ENCODE results near the gene ETF1. TPM values are rescaled to one million over a fixed set of nuclear protein-coding genes. Genes with fewer than 3 reads are reported as not detected.

The ETF1 gene
- total RNA-seq, 2 donors from 2014 or later: 106 to 111 TPM

- no peaks in the 10 kb centered on the region for H3K27me3 Mint-ChIP-seq (ENCODE audit: low read depth)
- H3K4me3 Mint-ChIP-seq: no peak overlapping the region
- no peak for DNase-seq
- peaks cover 18% of the 10 kb centered on the region for H3K4me1 Mint-ChIP-seq (ENCODE audit: low read depth)
- H3K36me3 Mint-ChIP-seq (ENCODE audit: insufficient read depth in 2 of 2): peaks cover 9 to 39% of the 10 kb centered on the region in 2 donors
- no peaks in the 10 kb centered on the region for H3K9me3 Mint-ChIP-seq
- no peak for ATAC-seq (replicated peaks in 1 of 2)
- no peak overlapping the region for H3K27ac Mint-ChIP-seq
Observed at GRCh38 chr5:138553437-138554095, 10.5 kb upstream of the ETF1 start.

- H3K27ac Mint-ChIP-seq: no peak overlapping the region
Observed at GRCh38 chr5:138552657-138553056, 9.6 kb upstream of the ETF1 start.

DNA sequence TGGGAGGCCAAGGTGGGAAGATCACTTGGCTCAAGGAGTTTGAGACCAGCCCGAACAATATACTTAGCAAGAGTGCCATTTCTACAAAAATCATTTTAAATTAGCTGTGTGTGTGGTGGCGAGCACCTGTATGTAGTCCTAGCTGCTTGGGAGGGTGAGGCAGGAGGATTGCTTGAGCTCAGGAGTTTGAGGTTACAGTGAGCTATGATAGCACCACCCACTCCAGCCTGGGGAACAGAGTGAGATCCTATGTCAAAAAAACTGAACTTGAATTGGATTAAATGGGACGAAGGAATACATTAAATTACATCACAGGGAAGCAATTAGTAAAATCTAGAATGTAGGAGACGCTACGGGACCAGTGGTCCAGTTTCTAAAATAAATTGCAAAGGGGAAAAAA, 6.4 kb upstream of the ETF1 start:
- Mint-ChIP-seq H3K27ac (no peak overlapping the region), H3K4me3 (no peak overlapping the region), H3K36me3 (ENCODE audit: insufficient read depth in 2 of 2) (peaks cover 3 to 13% of the 10 kb centered on the region in 2 donors), H3K4me1 (ENCODE audit: low read depth) (peaks cover 58% of the 10 kb centered on the region), H3K27me3 (ENCODE audit: low read depth) (no peaks in the 10 kb centered on the region), H3K9me3 (no peaks in the 10 kb centered on the region)
- no peak for DNase-seq
- no peak for ATAC-seq (replicated peaks in 1 of 2)

More at GRCh38 chr5:138552657-138553056, 9.6 kb upstream of the ETF1 start:
- DNase-seq (no peak), ATAC-seq (replicated peaks in 1 of 2) (no peak)
- Mint-ChIP-seq H3K27me3 (ENCODE audit: low read depth) (no peaks in the 10 kb centered on the region), H3K4me3 (no peak overlapping the region), H3K9me3 (no peaks in the 10 kb centered on the region), H3K36me3 (ENCODE audit: insufficient read depth in 2 of 2) (peaks cover 7 to 32% of the 10 kb centered on the region in 2 donors), H3K4me1 (ENCODE audit: low read depth) (peaks cover 27% of the 10 kb centered on the region)

DNA sequence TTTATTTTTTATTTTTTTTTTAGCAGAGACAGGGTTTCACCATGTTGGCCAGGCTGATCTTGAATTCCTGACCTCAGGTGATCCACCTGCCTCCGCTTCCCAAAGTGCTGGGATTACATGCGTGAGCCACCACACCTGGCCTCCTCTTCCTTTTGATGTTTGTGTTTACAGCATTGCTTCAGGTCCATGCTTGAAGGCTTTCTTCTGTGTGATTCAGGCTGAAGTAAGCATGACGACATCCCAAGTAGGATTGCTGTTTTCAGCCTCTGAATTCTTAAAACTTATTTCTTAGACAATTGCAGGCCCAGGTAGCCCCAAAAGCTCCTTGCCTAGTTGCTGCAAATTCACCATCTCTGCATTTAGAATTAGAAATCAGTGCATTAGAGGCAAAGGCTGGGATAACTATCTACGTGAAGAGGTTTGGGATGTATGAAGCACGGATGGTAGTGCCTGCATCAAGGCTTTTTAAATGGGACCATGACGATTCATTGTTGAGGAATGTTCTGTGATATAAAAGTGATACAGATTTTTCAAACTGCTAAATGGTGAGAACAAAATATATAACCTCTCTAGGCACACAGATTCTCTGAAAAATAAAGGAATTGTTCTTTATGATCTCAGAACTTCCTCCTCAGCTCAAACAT, 3.0 kb upstream of the ETF1 start:
- no peaks in the 10 kb centered on the region for H3K9me3 Mint-ChIP-seq
- DNase-seq (no peak), ATAC-seq (replicated peaks in 1 of 2) (no peak)
- H3K27ac Mint-ChIP-seq: peak overlapping the region; percentile 97
- peak overlapping the region; percentile 59 to 97 for H3K4me3 Mint-ChIP-seq
- H3K27me3 Mint-ChIP-seq (ENCODE audit: low read depth): no peaks in the 10 kb centered on the region
- peaks cover 70% of the 10 kb centered on the region for H3K4me1 Mint-ChIP-seq (ENCODE audit: low read depth)
- H3K36me3 Mint-ChIP-seq (ENCODE audit: insufficient read depth in 2 of 2): peaks cover 13 to 22% of the 10 kb centered on the region in 2 donors

DNA sequence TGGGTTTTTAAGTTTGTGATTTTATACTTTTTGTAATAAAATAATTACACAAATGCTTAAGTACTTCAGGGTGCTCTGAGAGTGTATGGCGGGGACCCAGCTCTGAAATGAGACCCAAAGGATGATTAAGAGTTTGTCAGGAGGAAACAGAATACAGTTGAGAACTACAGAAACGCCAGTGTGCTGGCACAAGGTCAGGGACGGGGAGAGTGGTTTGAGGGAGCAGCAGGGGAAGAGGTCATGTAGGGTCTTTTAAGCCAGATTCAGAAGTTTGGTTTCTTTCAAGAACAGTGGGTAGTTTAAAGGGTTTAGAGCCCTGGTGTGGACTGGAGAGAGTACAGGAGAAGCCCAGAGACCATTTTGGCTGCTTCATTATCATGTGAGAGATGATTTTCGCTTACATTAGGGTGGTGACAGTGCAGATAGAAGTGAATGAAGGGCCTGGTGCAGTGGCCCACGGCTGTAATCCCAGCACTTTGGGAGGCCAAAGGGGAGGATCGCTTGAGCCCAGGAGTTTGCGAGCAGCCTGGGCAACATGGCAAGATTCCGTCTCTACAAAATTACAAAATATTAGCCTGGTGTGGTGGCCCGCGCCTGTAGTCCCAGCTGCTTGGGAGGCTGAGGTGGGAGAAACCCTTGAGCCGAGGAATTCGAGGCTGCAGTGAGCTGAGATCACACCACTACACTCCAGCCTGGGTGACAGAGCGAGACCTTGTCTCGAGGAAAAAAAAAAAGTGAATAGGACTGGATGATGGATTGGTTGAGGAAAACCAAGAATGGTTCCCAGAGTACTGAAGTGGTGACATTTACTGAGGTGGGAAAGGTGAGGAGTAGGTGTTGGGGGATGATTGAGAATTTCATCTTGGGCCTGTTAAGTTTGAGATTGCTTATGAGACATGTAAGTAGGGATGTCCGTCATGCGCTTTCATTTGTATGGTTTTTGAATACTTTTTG, 1.4 kb upstream of the ETF1 start:
- peak; percentile 33 to 34 for DNase-seq
- peaks cover 77% of the 10 kb centered on the region for H3K4me1 Mint-ChIP-seq (ENCODE audit: low read depth)
- no peaks in the 10 kb centered on the region for H3K27me3 Mint-ChIP-seq (ENCODE audit: low read depth)
- H3K36me3 Mint-ChIP-seq (ENCODE audit: insufficient read depth in 2 of 2): peaks cover 13 to 29% of the 10 kb centered on the region in 2 donors
- peak overlapping the region; percentile 97 for H3K4me3 Mint-ChIP-seq
- peak overlapping the region; percentile 97 for H3K27ac Mint-ChIP-seq
- ATAC-seq (replicated peaks in 1 of 2): no peak
- no peaks in the 10 kb centered on the region for H3K9me3 Mint-ChIP-seq

DNA sequence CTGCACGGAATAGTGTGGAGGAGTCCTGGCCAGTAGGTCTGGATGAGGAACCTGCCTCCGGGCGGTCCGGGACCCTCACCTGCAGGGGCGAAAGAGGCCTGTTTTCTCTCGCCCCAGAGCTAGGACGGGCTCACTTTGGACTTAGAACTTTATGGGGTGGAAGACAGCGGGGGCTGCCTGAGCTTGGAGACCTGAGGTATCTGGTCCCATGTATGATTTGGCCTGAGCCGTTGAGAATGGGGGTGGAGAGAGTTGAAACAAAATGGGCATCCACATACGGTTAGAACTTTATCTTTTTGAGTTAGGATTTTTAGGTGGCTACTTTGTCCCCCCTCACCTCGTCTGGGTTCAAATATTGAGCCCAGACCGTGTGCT, 681 bp upstream of the ETF1 start:
- ATAC-seq (replicated peaks in 1 of 2): peak; percentile 67 to 68
- Mint-ChIP-seq H3K36me3 (ENCODE audit: insufficient read depth in 2 of 2) (peaks cover 13 to 26% of the 10 kb centered on the region in 2 donors), H3K4me3 (peak overlapping the region; percentile 97), H3K27ac (peak overlapping the region; percentile 97), H3K4me1 (ENCODE audit: low read depth) (peaks cover 80% of the 10 kb centered on the region), H3K27me3 (ENCODE audit: low read depth) (no peaks in the 10 kb centered on the region), H3K9me3 (no peaks in the 10 kb centered on the region)
- peak in 1 of 2 donors; percentile 81 for DNase-seq

GRCh38 chr5:138542180-138542955, 668 bp downstream of the ETF1 start:
- DNase-seq (no peak), ATAC-seq (replicated peaks in 1 of 2) (no peak)
- Mint-ChIP-seq H3K27ac (peak overlapping the region; percentile 97), H3K27me3 (ENCODE audit: low read depth) (no peaks in the 10 kb centered on the region), H3K4me1 (ENCODE audit: low read depth) (peaks cover 73% of the 10 kb centered on the region), H3K9me3 (no peaks in the 10 kb centered on the region), H3K4me3 (peak overlapping the region; percentile 97), H3K36me3 (ENCODE audit: insufficient read depth in 2 of 2) (peaks cover 13 to 28% of the 10 kb centered on the region in 2 donors)

DNA sequence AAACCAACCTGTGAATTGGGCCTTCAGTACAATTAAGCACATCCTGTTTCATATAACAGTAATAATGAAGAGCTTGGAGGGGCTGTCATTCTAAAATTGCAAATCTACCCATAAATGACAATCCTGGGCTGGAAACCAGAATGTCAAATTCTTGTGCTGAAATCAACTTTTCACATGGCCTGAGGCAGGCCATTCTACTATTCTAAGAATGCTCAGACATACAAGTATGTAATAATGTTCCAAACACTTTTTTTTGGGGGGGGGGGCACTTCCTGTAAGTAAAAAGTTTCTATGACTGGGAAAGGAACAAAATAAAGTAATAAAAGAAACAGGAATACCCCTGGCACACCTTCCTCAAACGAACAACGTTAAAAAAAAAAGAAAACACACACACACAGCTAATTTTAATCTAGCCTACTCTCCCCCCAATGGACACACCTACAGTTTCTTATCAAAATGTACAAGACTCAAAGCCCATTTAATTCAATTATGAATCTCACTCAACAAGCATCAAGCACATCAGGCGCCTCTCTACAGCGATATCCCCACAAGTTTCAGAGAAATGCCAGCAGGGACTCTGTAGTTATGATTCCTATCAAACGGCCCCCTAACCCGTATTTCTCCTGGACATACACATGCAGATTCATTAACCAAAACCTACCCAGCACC, 1.4 kb downstream of the ETF1 start:
- Mint-ChIP-seq H3K36me3 (ENCODE audit: insufficient read depth in 2 of 2) (peaks cover 13 to 28% of the 10 kb centered on the region in 2 donors), H3K27me3 (ENCODE audit: low read depth) (no peaks in the 10 kb centered on the region), H3K4me1 (ENCODE audit: low read depth) (peaks cover 73% of the 10 kb centered on the region), H3K9me3 (no peaks in the 10 kb centered on the region), H3K4me3 (peak overlapping the region; percentile 97), H3K27ac (peak overlapping the region; percentile 97)
- no peak for ATAC-seq (replicated peaks in 1 of 2)
- DNase-seq: no peak

- peaks cover 15 to 32% of the 10 kb centered on the region in 2 donors for H3K36me3 Mint-ChIP-seq (ENCODE audit: insufficient read depth in 2 of 2)
- ATAC-seq (replicated peaks in 1 of 2) (no peak), DNase-seq (no peak)
- no peaks in the 10 kb centered on the region for H3K9me3 Mint-ChIP-seq
- H3K27me3 Mint-ChIP-seq (ENCODE audit: low read depth): no peaks in the 10 kb centered on the region
- H3K4me3 Mint-ChIP-seq: peak overlapping the region; percentile 49 to 97
- peaks cover 64% of the 10 kb centered on the region for H3K4me1 Mint-ChIP-seq (ENCODE audit: low read depth)
- peak overlapping the region; percentile 43 for H3K27ac Mint-ChIP-seq
Observed at GRCh38 chr5:138539791-138540190, 3.2 kb downstream of the ETF1 start.

DNA sequence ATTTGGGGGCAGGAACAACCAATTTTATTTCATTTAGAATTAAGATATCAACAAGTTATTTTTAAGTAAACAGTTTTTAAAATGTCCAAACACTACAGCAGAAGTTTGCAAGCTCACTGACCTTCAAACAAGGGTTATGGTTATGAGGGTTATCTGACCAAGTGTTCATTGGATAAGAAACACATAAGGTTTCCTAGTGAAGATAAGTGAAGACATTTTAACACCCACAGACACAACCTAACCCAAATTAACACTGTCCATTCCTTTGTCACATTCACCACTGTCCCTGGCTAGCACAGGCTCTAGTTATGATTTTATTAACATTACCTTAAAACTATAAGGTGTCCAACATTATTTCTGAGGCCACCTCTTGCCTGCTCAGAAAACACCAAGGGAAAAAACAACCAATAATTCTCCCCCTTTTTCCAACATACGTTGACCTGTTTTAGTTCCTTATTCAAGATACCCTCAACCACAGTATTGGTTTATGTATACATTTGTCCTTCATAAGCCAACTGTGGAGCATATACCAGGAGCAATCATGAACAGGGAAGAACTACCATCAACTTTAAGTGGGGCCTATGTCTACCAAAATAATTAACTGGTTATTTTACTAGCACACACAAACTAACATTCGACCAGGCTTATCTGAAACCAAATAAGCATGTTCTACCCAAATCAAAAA, 4.0 kb downstream of the ETF1 start:
- peak overlapping the region; percentile 43 for H3K27ac Mint-ChIP-seq
- H3K36me3 Mint-ChIP-seq (ENCODE audit: insufficient read depth in 2 of 2): peaks cover 13 to 27% of the 10 kb centered on the region in 2 donors
- peaks cover 61% of the 10 kb centered on the region for H3K4me1 Mint-ChIP-seq (ENCODE audit: low read depth)
- peak overlapping the region in 1 of 2 donors; percentile 97 for H3K4me3 Mint-ChIP-seq
- no peak for DNase-seq
- no peaks in the 10 kb centered on the region for H3K27me3 Mint-ChIP-seq (ENCODE audit: low read depth)
- ATAC-seq (replicated peaks in 1 of 2): no peak
- no peaks in the 10 kb centered on the region for H3K9me3 Mint-ChIP-seq

DNA sequence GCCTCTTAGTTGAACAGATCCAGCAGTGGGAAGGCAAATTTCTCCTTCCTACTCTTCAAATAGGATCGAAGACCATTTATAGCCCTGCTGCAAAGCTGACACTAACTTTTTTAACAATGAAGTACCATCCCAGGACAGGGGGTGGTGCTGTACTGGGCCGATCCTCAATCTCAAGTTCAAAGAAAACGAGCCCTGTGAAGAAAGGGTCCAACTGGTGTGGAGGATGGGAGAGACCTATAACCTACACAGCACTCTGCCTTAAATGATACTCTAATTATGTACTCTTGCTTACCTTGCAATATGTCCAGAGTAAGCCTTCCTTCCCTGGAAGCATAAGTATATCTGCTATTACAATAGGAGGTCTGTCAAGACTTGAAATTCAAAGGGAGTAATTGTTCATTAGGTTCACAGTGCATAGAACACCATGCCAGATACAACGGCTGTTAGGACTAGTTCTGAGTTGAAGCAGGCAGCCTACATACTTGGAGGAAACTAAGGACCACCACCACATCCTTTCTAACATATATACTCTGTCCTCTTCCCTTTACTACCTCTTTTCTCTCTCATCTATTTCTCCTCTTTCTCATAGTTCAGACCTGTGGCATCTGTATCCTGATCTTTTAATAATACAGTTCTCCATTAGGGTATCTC, 6.2 kb downstream of the ETF1 start:
- no peak overlapping the region for H3K4me3 Mint-ChIP-seq
- peak overlapping the region; percentile 91 for H3K27ac Mint-ChIP-seq

More for the DNA sequence above, 6.2 kb downstream of the ETF1 start:
- peaks cover 70% of the 10 kb centered on the region for H3K4me1 Mint-ChIP-seq (ENCODE audit: low read depth)
- no peaks in the 10 kb centered on the region for H3K27me3 Mint-ChIP-seq (ENCODE audit: low read depth)
- peaks cover 3 to 23% of the 10 kb centered on the region in 2 donors for H3K36me3 Mint-ChIP-seq (ENCODE audit: insufficient read depth in 2 of 2)
- peak in 1 of 2 donors; percentile 15 for DNase-seq
- H3K9me3 Mint-ChIP-seq: no peaks in the 10 kb centered on the region
- peak; percentile 71 to 74 for ATAC-seq (replicated peaks in 1 of 2)
